ENCODE results near the gene MBOAT2. TPM values are rescaled to one million over a fixed set of nuclear protein-coding genes. Genes with fewer than 3 reads are reported as not detected.
A peak's percentile ranks its signal among the peaks of the same experiment; 100 is the strongest.

Gene MBOAT2
- total and polyA plus RNA-seq, 7 donors, result 0.11 to 3.5 (median 0.83) TPM

GRCh38 chr2:9008951-9009664 lies 5.6 kb upstream of the MBOAT2 start:
- H3K4me3 ChIP-seq, result no peak overlapping the region
- ATAC-seq (peak in 1 of 4 donors; percentile 68), DNase-seq (no peak)
- no peaks in the 10 kb centered on the region for H3K27me3 ChIP-seq (ENCODE audit: insufficient read depth in 3 of 3, low read length in 2 of 3)
- no peak overlapping the region for H3K27ac ChIP-seq
- intact Hi-C loops (cut with DNase I), result no loop called here
- H3K9me3 ChIP-seq, result no peaks in the 10 kb centered on the region
- TF ChIP-seq, protein P1, sequence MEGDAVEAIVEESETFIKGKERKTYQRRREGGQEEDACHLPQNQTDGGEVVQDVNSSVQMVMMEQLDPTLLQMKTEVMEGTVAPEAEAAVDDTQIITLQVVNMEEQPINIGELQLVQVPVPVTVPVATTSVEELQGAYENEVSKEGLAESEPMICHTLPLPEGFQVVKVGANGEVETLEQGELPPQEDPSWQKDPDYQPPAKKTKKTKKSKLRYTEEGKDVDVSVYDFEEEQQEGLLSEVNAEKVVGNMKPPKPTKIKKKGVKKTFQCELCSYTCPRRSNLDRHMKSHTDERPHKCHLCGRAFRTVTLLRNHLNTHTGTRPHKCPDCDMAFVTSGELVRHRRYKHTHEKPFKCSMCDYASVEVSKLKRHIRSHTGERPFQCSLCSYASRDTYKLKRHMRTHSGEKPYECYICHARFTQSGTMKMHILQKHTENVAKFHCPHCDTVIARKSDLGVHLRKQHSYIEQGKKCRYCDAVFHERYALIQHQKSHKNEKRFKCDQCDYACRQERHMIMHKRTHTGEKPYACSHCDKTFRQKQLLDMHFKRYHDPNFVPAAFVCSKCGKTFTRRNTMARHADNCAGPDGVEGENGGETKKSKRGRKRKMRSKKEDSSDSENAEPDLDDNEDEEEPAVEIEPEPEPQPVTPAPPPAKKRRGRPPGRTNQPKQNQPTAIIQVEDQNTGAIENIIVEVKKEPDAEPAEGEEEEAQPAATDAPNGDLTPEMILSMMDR (IDR thresholded peaks at IDR 0.05), result no peak
- H3K4me1 ChIP-seq, result no peaks in the 10 kb centered on the region
- WGBS, 3 donors, result 87 to 97% (median 88%) methylated on average over 1 of the region's 1 CpG
- no peaks in the 10 kb centered on the region for H3K36me3 ChIP-seq (ENCODE audit: insufficient read depth in 1 of 2, low read depth in 1 of 2)

- intact Hi-C loops (cut with DNase I), result no loop called here
- 89 to 94% (median 93%) methylated on average over 3 of the region's 3 CpGs for WGBS, 3 donors
- ATAC-seq (no peak), DNase-seq (no peak)
- H3K4me3 ChIP-seq, result no peak overlapping the region
- no peaks in the 10 kb centered on the region for H3K36me3 ChIP-seq (ENCODE audit: insufficient read depth in 1 of 2, low read depth in 1 of 2)
- TF ChIP-seq, protein P1 (IDR thresholded peaks at IDR 0.05), result no peak
- H3K4me1 ChIP-seq, result no peaks in the 10 kb centered on the region
- H3K27me3 ChIP-seq (ENCODE audit: insufficient read depth in 3 of 3, low read length in 2 of 3), result no peaks in the 10 kb centered on the region
- no peak overlapping the region for H3K27ac ChIP-seq
- no peaks in the 10 kb centered on the region for H3K9me3 ChIP-seq
Measured at GRCh38 chr2:9006368-9006767, 2.9 kb upstream of the MBOAT2 start.

- 27 to 35% (median 35%) methylated on average over 20 to 25 of the region's 25 CpGs for WGBS, 3 donors
- no peaks in the 10 kb centered on the region for H3K27me3 ChIP-seq (ENCODE audit: insufficient read depth in 3 of 3, low read length in 2 of 3)
- H3K4me1 ChIP-seq, result no peaks in the 10 kb centered on the region
- H3K4me3 ChIP-seq, result peak overlapping the region; percentile 73
- ATAC-seq (peak in 1 of 4 donors; percentile 12), DNase-seq (no peak)
- no peaks in the 10 kb centered on the region for H3K36me3 ChIP-seq (ENCODE audit: insufficient read depth in 1 of 2, low read depth in 1 of 2)
- H3K9me3 ChIP-seq, result no peaks in the 10 kb centered on the region
- intact Hi-C loops (cut with DNase I), result no loop called here
- TF ChIP-seq, protein P1 (IDR thresholded peaks at IDR 0.05), result no peak
- H3K27ac ChIP-seq, result peak overlapping the region; percentile 31
Measured at GRCh38 chr2:9004338-9005204, 1.1 kb upstream of the MBOAT2 start.

DNA sequence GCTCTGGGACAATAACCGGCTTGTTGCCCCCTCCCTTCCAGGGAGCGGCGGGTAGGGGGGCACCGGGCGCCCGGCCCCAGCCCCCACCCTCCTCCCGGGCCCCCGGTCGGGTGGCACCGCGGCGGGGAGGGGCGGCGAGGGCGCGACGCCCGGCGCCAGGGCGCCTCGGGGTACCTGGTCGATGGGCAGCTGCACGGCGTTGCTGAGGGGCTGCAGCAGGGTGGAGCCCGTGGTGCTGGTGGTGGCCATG lies 193 bp downstream of the MBOAT2 start:
- H3K4me1 ChIP-seq, result no peaks in the 10 kb centered on the region
- TF ChIP-seq, protein P1 (IDR thresholded peaks at IDR 0.05), result no peak
- DNase-seq (no peak), ATAC-seq (no peak)
- 0% methylated on average over 4 to 25 of the region's 25 CpGs; no CpG with 5 or more reads in 1 of the 3 donors for WGBS, 3 donors
- H3K27ac ChIP-seq, result no peak overlapping the region
- H3K27me3 ChIP-seq (ENCODE audit: insufficient read depth in 3 of 3, low read length in 2 of 3), result no peaks in the 10 kb centered on the region
- H3K4me3 ChIP-seq, result peak overlapping the region; percentile 73
- intact Hi-C loops (cut with DNase I), result no loop called here
- H3K9me3 ChIP-seq, result no peaks in the 10 kb centered on the region
- H3K36me3 ChIP-seq (ENCODE audit: insufficient read depth in 1 of 2, low read depth in 1 of 2), result no peaks in the 10 kb centered on the region
